Ramos (cell line): Measurements from ENCODE around the gene DSG1.
"Not testable (repeated sequence)": the region's sequence is repeated elsewhere in the genome, so short reads cannot be mapped to it uniquely, and the experiment has no call there.

Source experiments
- in situ Hi-C: fragments of 300-500 bp; cut with MboI; formaldehyde crosslinking; loops from one replicate; pipeline ENCODE4 v1.14.3; 2022; ENCODE audit warnings: low sequenced_read_pairs; ENCODE audit not compliant: unreplicated experiment

Gene DSG1

DNA sequence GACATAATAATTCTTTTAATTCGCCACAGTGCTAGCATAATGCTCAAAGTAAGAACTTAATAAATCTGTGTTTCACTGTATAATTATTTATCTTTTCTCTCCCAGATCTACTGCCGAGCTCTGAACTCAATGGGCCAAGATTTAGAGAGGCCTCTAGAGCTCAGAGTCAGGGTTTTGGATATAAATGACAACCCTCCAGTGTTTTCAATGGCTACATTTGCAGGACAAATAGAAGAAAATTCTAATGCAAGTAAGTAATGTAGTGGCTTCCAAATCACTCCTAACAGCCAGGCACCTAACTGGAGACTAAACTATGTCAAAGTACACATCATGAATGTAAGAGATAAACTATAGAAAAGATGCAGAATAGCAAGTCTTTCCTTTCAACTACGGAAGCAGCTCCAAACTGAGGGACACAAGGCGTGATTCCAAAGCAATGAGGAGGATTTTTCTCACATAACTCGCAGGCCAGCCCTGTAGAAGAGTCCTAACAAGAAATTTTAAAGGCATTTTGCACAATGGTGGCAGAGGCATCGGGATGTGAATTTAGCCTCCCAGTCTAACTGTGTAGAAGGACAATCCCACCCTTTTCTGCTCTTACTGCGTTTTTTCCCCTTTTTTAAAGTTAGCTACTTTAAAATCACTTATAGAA lies 12.0 kb downstream of the DSG1 start:
- in situ Hi-C loops, result no loop called here

DNA sequence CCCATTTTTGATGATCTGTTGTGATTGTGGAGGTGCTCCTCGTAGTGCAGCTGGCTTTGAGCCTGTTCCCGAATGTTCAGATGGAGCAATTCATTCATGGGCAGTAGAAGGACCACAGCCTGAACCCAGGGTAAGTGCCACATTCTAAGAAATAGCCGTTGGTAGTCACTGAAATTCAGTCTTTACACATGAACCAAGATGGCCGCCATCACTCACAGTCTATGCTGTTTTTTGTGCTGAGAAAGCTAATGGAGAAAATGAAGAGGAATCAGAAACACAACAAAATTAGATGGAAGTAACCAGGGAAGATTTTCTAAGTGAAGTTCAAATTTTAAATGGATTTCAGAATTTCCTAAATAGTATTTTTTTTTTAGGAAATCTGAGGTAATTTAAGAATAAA lies 25.5 kb downstream of the DSG1 start:
- in situ Hi-C loops, result no loop called here

DNA sequence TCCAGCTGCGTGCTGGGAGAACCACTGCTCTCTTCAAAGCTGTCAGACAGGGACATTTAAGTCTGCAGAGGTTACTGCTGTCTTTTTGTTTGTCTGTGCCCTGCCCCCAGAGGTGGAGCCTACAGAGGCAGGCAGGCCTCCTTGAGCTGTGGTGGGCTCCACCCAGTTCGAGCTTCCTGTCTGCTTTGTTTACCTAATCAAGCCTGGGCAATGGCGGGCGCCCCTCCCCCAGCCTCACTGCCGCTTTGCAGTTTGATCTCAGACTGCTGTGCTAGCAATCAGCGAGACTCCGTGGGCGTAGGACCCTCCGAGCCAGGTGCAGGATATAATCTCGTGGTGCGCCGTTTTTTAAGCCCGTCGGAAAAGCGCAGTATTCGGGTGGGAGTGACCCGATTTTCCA lies 35.4 kb downstream of the DSG1 start:
- in situ Hi-C loops, result not testable (repeated sequence)

DNA sequence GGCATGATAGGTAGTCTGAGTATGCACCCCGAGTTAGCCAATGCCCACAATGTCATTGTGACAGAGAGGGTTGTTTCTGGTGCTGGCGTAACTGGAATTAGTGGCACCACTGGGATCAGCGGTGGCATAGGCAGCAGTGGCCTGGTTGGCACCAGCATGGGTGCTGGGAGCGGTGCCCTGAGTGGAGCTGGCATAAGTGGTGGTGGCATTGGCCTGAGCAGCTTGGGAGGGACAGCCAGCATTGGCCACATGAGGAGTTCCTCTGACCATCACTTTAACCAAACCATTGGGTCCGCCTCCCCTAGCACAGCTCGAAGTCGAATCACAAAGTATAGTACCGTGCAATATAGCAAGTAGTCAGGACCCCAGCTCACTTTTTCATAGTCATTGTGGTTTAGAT lies 37.0 kb downstream of the DSG1 start:
- in situ Hi-C loops, result no loop called here

DNA sequence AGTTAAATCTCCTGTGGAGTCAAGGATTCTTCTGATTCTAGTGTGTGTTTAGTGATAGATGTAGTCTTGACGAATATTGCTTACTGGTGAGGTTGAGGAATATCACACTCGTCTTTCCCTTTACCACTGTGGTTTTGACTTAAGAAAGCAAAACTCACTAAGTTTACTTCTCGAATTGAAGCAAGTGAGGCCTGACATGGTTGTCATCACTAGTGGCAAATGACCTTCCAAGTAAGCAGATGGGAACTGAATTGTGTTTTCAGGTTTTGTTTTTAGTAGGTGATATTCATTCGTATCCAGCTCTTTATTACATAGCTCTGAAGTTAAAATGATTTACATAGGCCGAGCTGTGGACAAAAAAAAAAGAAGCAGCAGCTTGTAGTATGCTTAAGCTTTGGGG lies 38.1 kb downstream of the DSG1 start:
- in situ Hi-C loops, result no loop called here

DNA sequence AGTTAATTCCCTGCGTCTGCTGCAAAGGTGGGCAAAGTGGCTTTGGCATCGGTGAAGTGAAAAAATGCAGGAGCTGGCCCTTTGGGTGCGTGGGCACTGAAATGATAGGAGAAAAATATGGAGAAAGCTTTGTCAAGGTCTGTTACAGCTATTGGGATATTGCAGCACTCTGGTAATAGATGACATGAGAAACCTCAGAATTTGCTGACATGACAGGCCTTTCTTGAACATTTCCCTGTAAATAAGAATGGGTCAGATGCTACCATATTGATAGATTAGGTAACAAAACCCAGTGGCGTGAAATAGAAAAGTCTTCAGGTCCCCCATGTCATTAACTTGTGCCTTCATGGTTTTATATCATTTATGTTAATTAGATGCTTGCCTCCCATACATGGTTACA lies 46.2 kb downstream of the DSG1 start:
- in situ Hi-C loops, result no loop called here

DNA sequence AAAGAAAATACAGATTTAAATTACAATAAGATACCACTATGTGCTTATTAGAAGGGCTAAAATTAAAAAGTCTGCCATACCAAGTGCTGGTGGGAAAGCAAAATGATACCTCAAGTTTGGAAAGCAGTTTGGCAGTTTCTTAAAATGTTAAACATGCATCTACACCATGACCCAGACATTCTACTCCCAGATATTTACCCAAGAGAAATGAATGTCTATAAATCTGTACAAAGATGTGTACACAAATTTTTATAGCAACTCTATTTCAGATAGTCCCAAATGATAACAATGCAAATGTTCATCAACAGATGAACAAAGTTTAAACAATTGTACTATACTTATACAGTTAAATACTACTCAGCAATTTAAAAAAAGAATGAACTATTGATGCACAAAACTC lies 51.5 kb downstream of the DSG1 start:
- in situ Hi-C loops, result no loop called here

DNA sequence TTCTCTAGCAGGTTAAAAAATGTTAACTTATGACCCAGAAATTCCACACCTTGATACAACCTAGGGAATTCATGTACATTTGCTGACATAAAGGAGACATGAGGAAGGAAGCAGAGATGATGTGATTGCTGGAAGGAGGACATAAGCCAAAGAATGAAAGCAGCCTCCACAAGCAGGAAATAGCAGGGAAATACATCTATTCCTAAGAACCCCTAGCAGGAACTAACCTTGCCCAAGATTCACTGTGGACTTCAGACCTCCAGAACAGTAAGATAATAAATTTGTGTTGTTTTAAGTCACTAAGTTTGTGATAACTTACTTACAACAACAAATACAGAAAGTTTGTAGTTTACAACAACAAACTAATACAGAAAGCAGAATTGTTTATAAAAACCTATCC lies 54.0 kb downstream of the DSG1 start:
- in situ Hi-C loops, result no loop called here

DNA sequence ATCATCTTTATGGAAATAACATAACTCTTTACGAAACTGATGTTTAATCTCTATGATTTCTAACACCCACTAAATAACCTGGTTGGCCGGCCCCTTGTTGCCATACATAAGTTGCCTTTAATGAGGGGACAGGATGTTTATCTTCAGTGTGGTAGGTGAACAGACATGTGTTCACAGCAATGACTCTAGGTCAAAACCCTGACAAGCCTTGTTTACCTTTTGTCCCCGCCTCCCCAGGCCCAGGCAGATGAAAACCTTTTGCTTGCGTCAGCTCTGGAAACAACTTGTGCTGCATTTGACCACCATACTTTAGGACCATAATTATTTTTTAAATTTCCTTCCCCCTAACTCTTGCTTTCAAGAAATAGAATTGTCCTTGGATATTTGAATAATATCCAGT lies 55.7 kb downstream of the DSG1 start:
- in situ Hi-C loops, result no loop called here

DNA sequence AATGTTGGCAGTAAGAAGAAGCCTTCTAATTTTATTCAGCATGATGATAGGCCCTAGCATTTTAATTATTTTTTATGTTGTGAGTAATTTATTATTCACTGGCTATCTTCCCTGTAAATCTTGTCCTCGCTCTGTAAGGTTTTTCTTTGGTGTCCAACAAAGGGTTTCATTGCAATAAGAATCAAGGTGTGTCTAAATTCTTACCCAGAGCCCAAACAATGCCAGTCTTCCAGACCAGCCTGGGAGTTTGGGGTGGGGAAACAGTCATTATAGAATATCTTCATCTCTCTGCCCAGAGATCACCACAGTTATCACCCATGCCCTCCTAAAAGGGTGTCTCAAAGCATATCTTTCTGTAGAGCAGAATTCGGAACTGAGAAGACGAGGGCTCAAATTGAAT lies 58.5 kb downstream of the DSG1 start, which contains the start of gene DSG4:
Gene DSG4, plus strand, starts transcription at position 301 of the 400 bp plus-strand sequence. CDS start 135 bp downstream, outside the sequence.
- in situ Hi-C loops, result loop anchor here (5.0 kb wide), 1 partner anchor 1489 kb away; no protein-coding TSS in a partner anchor

DNA sequence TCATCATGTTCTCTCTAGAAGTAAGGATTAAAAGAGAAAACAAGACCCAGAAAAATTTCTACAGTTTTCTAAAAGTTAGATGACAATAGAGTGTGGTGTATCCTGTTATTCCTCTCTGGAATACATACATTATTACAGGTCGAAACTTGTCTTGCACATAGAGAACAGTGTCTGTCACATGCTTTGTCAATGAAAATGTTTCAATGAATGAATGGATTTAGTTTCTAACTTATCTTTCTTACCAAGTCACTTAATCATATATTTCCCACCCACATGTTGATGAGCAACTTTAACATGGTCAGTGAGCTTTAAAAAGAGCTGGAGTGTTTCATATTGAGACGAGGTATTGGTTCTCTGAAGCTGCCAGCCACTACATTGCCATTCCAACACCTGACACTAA lies 63.0 kb downstream of the DSG1 start:
- in situ Hi-C loops, result no loop called here

DNA sequence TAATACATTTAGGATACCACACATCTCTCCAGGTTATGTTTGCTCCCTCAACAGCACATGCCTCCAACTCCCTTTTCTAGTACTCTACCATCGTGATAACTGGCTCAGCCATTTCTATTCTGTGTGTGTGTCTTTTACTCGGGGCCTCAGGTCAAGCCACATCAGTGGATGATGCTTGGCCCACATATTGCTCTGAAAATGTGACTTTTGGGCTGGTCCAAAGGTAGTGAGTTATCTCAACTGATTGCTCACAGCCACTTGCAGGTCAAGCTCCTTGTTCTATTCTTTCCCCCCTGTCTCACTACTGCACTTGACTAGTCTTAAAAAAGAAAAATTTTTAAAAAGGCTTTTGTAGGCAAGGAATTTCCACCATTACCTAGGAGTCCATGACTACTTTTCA lies 64.1 kb downstream of the DSG1 start:
- in situ Hi-C loops, result no loop called here

DNA sequence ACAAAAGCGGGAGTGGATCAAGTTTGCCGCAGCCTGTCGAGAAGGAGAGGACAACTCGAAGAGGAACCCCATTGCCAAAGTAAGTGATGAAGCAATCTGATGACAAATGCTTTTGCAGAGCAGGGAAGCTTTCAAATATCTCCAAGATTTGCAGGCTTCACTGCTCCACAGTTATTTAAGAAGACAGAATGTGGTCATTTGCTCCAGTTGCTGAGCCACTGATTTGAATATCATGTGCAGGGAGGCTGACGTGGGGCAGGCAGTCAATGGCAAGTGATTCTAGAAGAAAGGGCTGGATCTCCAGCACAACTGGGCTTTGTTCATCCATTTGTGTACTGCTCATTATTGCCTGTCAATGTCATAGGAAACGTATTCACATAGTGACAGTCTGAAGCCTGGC lies 68.8 kb downstream of the DSG1 start:
- in situ Hi-C loops, result no loop called here

DNA sequence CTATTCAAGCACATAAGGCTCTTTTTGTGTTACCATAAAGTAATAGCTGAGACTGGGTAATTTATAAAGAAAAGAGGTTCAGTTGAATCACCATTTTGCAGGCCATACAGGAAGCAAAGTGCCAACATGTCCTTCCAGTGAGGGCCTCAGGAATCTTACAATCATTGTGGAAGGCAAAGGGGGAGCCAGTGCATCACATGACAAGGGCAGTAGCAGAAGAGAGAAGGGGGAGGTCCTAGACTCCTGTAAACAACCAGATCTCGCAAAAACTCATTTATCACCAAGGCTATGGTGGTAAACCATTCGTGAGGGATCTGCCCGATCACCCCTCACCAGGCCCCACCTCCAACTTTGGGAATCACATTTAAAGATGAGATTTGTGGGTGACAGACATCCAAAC lies 75.3 kb downstream of the DSG1 start:
- in situ Hi-C loops, result no loop called here

DNA sequence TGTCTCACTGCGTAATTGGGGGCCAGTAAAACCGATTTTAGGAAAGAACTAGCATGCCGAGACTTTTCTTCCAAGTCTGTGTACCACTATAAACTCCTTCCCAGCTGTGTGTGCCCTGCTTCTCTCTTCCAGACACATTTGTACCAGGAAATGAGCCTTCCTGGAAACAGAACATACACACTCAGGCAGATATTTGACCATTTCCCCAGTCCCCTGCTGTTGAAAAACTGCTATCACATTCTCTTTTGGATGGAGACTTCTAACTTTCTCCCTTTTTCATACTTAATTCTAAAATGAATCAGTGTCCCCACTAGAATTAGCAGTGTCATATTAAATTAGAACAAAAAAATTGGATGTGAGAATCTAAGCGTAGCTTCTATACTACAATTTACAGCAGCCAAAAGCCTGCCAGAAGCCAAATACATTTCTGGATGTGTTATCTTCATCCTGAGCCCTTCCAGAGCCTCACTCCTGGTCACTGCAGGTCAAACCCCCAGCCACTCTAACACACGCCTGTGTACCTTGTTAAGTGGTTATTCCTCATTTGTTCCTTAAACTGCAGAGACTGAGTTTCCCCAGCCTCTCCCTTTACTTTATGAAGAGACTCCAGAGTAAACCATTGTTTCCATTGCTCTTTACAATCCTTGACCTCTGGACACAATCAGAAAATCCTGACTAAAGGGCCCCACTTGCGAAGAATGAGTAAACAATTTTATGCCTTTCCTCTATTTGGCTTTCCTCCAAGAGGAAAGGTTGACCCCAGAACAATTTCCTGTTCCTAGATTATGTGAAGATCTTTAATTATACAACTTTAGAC lies 79.0 kb downstream of the DSG1 start:
- in situ Hi-C loops, result no loop called here

DNA sequence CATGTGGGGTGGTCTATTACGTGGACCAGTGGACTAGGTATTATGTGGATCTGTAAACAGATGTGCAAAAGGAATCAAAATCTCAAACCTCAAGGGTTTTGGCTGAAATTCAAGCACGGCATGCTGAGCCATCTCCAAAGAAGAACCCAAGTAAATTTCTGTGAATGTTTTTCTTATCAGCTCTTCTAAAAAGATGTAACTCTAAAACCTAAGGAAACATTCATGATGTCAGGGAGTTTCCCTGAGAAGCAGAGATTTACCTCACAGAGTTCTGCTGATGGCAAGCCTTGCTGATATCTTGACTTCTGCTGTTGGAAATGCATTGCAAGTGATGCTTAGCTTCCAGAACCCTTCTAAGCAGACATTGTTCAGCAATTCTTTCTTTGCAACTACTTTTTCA lies 80.2 kb downstream of the DSG1 start:
- in situ Hi-C loops, result no loop called here

DNA sequence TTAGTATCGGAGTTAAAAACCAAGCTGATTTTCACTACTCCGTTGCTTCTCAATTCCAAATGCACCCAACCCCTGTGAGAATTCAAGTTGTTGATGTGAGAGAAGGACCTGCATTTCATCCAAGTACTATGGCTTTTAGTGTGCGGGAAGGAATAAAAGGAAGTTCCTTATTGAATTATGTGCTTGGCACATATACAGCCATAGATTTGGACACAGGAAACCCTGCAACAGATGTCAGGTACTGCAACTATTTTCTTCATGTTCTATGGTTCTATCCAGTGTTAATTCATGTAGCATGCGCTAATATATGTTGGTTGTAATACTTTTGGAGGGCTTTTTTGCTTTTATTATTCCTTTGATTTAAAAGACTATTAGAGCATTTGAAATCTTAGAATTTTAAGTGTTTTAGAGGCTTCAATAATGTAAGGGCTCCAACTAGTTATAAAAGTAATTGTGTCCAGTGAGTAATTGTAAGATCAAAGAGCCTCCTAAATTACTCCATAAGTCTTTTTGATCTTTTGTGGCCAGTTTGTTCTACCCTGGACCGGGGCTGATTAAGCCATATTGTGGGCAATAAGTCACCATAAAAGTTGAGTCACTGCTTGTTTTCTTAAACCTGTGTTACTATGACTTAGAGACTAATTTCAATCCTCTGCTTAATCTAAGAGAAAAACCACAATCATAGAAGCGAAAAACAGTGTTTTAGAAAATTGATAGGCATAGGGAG lies 81.5 kb downstream of the DSG1 start:
- in situ Hi-C loops, result no loop called here

DNA sequence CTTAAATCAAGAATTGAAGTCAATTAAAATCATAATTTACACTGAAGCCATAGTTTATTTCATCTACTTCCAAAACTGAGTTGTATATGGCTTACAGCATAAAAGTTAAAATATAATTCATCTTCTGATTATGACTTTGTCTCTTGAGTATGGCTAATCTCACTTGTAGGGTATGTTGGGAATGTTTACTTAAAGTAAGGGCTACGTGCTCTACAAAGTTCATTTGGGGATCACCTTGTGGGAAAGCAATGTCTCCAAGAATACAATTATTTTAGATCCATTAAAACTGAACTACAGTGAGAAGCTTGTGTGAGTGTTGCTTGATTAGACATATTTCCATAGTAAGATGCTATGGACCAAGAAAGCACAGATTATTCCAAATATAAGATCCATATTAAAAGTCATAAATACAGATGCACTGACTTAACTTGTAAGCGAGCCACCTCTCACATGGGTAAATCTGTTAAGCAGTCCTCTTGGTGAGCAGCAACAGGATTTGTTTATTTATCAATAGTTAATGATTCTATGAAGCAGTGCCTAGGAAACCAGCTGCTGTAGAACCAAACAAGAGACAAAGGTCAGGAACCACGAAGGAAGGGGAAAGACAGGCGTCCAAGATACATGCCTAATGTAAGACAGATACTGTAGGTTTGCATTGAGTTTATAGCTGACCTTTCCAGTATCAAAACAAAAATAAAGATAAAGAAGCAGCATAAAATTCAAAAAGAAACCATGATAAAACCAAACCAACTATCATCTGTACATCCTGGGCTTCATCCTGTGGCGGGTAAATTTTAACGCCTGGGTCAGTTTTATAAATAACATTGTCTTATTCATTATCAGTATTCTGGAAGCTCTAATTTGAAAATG lies 83.4 kb downstream of the DSG1 start:
- in situ Hi-C loops, result no loop called here

DNA sequence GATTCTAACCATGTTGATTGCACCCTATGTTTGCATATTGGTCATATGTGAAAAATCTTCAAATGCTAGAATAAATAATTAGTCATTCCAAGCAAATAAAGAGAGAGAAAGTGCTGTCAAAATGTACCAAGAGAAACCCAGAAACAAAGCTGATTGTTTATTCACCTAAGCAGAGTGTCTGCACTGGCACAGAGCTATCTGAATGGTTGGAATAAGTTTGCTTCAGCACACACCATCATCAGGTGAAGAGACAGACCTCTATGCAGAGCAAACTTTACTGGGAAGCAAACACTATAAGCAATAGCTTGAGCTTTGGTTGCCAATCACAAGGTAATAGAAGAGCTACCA lies 84.0 kb downstream of the DSG1 start:
- in situ Hi-C loops, result no loop called here

DNA sequence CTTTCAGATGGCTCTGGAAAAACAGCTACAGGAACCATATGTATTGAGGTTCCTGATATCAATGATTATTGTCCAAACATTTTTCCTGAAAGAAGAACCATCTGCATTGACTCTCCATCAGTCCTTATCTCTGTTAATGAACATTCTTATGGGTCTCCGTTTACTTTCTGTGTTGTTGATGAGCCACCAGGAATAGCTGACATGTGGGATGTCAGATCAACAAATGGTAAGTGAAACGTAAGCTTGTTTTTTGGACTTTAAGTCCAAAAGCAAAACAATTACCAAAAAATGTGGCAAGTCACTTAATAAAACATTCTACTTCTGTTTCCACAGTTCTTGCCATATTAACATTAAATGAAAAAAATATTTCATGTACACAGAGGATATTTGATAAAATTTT lies 85.4 kb downstream of the DSG1 start:
- in situ Hi-C loops, result no loop called here
